8988T (cell line): ENCODE measurements around the gene TELO2.

Experiments used
- DNase-seq: peaks from one replicate; pipeline ENCODE4 v3.0.0; 2011

The TELO2 gene

GRCh38 chr16:1539720-1540555 lies 46.8 kb downstream of the TELO2 start:
- DNase-seq, result no peak

- no peak for DNase-seq
Observed at GRCh38 chr16:1540556-1540855, 47.3 kb downstream of the TELO2 start.

DNA sequence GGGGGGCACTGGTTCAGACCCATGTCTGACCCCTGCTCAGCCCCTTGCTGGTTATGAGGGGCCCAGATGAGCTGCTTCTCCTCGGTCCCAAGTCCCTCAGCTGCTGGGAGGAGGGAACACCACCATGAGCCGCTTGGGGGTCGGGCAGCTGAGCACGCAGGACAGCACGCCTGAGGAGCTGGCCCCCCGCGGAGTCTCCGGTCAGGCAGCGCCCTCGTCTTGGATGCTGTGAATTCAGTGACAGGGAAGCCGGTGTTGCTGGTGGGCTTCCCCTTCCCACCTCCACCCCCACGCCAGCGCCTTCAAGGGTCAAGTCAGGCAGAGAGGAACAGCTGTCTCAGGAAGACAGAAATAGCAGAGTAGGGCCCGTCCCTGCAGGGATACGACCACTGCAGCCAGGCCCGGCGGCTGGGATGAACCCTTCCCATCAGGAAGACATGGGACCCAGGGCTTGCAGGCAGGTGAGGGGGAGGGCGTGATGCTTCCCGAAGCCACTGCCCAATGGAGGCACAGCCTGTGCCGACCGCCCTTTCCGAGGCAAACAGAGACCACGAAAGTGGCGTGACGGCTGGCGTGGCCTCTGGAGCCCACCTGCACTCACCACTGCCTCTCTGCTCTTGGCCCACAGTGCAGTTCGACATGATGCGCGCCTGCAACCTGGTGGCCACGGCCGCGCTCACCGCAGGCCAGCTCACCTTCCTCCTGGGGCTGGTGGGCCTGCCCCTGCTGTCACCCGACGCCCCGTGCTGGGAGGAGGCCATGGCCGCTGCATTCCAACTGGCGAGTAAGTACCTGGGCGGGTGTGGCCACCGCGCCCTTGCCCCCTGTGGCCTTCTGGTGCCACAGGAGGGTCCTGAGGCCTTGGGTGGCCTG lies 48.4 kb downstream of the TELO2 start:
- DNase-seq, result no peak

DNA sequence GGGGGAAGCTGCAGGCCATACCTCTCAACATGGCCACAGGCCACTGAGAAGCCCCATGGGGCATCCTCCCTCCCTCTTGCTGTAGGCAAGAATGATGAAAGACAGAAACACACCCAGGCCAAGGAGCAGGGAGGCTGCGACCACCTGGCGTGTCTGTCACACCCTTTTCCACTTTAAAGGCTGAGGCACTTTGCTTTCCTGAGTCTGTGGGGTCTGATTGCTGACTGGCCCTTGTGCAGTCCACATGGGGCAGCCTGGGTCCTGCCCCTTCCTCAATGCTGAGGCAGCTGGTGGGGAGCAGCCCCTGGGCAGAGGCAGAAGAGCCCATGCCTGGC lies 49.0 kb downstream of the TELO2 start:
- DNase-seq, result no peak

GRCh38 chr16:1542533-1542932 lies 49.4 kb downstream of the TELO2 start:
- no peak for DNase-seq

DNA sequence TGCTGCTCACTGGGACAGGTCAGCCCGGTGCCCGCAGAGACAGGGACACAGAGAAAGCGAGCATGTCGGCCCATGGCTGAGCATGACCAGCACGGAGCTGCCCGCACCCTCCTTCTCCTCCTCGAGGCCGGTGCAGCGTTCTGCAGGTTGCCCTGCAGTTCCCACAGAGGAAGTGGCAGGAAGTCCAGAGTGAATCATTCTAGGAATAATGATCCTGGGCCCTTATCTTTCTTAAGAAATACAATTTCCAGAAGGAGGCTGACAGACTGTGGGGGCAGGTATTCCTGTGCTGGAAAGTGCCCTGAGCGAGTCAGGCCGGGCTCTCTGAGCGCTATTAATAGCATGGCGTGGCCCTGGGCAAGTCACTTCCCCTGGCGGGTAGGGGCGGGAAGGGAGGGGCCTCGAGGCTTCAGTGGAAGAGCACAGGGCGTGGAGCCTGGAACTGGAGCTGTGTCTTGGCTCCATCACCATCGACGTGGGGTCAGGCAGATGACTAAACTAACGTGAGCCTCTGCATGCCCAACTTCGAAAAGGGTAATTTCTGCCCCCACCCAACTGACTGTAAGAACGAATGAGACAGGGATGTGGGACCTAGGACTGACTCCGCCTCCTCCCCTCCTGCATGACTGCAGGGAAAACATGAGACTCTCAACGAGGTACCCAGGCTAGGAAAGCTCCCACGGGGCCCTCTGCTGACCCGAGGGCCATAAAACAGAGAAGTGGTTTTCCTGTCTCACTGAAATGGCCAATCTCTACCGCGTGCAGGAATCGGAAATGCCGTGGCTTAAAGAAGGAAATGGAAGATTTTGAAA lies 50.1 kb downstream of the TELO2 start:
- peak; percentile 71 for DNase-seq

- no peak for DNase-seq
Observed at GRCh38 chr16:1545044-1546040, 52.2 kb downstream of the TELO2 start.

GRCh38 chr16:1546430-1546829 lies 53.3 kb downstream of the TELO2 start:
- no peak for DNase-seq

DNA sequence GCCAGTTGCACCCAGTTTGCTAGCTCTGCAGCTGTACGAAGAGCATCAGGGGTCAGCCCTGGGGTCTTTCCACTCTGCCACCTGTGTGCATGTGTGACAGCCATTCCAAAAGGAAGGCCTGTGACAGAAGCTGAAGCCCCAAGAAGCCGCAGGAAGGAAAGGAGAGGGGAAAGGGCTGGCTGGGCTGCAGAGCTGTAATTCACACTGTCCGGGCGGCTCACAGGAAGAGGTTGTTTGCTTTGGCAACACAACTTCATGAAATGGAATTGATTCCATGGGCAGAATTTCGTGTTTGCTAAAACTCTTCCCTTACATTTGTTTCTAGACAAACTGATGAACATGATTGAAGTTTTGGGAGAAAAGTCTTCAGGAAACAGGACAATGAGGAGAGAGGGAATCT lies 55.1 kb downstream of the TELO2 start:
- no peak for DNase-seq

GRCh38 chr16:1548727-1549126 lies 55.6 kb downstream of the TELO2 start:
- no peak for DNase-seq

DNA sequence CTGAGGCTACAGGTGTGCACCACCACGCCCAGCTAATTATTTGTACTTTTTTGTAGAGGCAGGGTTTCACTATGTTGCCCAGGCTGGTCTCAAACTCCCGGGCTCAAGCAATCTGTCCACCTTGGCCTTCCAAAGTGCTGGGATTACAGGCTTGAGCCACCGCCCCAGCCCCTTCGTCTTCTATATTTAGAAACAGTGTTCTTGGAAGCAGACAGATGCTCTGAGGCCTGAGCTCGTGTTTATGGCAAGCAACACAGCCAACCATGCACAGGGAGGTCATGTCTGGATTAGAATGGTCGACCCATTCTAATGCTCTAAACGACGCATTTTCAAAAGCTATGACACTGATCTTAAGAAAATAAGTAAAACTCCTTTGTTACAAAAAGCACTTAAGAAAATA lies 56.9 kb downstream of the TELO2 start:
- DNase-seq, result no peak

DNA sequence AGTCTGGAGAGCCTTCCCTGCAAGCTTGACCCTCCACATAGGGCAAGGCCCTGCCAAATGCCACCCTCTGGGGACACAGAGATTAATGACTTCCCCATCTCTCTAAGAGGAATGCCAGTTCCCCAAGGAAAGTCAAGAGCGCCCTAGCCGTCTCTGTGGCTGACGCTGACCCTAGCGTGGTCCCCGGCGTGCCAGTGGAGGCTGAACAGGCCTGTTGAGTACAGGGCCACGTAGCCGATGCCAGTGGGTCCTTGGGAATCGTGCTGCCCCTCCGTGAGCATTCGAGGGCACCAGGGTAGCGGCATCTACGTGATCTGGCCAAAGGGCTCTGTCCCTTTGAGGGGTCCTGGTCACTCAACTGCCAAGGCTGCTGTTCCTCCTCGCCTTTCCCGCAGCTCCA lies 57.5 kb downstream of the TELO2 start:
- no peak for DNase-seq

DNA sequence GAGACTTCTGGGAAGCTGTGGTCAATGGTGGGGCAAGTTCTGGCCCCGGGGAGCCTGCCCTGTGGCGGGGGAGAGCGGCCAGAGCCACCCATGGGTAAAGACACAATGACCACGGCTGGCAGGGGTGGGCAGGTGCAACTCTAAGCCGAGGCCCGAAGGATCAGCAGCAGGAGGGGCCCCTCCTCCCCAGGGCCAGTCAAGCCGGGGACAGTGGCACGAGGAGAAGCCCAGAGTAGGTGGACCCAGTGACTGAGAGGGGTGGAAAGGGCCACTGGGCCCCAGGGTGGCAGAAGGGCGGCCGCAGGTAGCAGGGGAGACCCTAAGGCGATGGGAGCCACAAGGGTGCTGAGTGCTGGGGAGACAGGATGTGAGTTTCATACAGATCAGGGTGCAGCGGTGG lies 58.0 kb downstream of the TELO2 start:
- DNase-seq, result no peak

- DNase-seq, result no peak
Observed at GRCh38 chr16:1552129-1552528, 59.0 kb downstream of the TELO2 start.

- no peak for DNase-seq
Observed at GRCh38 chr16:1553946-1554825, 61.0 kb downstream of the TELO2 start.

DNA sequence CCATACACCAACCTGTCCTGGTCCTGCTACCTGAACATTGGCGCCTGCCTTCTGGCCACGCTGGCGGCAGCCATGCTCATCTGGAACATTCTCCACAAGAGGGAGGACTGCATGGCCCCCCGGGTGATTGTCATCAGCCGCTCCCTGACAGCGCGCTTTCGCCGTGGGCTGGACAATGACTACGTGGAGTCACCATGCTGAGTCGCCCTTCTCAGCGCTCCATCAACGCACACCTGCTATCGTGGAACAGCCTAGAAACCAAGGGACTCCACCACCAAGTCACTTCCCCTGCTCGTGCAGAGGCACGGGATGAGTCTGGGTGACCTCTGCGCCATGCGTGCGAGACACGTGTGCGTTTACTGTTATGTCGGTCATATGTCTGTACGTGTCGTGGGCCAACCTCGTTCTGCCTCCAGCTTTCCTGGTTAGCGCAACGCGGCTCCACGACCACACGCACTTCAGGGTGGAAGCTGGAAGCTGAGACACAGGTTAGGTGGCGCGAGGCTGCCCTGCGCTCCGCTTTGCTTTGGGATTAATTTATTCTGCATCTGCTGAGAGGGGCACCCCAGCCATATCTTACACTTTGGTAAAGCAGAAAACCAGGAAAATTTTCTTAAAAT lies 61.8 kb downstream of the TELO2 start:
- DNase-seq, result no peak

DNA sequence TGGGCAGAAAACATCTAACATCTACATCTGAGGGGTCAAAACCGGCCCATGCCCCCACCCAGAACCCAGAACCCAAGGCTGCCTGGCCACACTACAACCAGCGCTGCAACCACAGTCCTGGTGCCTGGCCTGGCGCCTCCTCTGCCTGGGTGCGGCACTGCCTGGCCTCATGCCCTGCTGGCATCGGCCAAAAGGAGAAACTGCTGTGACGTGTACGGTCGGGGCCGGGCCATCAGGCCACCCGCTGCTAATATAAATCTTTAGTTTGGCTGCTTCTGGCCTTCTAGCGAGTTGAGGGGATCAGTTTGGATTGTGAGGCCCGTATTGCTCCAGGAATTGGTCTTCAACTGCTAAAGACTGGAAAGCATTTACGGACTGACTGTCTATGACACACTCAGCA lies 63.1 kb downstream of the TELO2 start:
- no peak for DNase-seq

GRCh38 chr16:1557074-1557473 lies 63.9 kb downstream of the TELO2 start:
- no peak for DNase-seq

GRCh38 chr16:1557576-1557975 lies 64.4 kb downstream of the TELO2 start:
- no peak for DNase-seq

- DNase-seq, result no peak
Observed at GRCh38 chr16:1559446-1559975, 66.4 kb downstream of the TELO2 start.
